Heart right ventricle (tissue), 16 donors: ENCODE measurements around the gene SEC31B. TPM values are rescaled to one million over a fixed set of nuclear protein-coding genes. Genes with fewer than 3 reads are reported as not detected.

Experiments used
- ATAC-seq, 8 donors: fragments of 200-7000 bp; cut with Tn5 transposase; one replicate each; pipeline ENCODE4 v1.9.1; 2020; ENCODE audit warnings: mild to moderate bottlenecking in 8 of 8, moderate library complexity in 8 of 8, moderate number of reproducible peaks in 1 of 8
- DNase-seq, 2 donors: peaks; one replicate each; pipeline ENCODE4 v3.0.0-alpha.2; 2020
- H3K27ac ChIP-seq, 10 donors: fragments of 200-600 bp; sonication (generic) in 2 of 10; one replicate each; pipeline versions ENCODE4 v1.5.0 to v1.8.0; 2020 to 2022; ENCODE audit warnings: mild to moderate bottlenecking in 3 of 10
- H3K27me3 ChIP-seq, 7 donors: fragments of 200-600 bp; one replicate each; pipeline ENCODE4 v1.8.0; 2021 to 2022; ENCODE audit warnings: mild to moderate bottlenecking in 2 of 7
- H3K36me3 ChIP-seq, 9 donors: fragments of 200-600 bp; sonication (generic) in 1 of 9; one replicate each; pipeline versions ENCODE4 v1.5.0 to v1.8.0; 2020 to 2022; ENCODE audit warnings: mild to moderate bottlenecking in 2 of 9
- H3K4me1 ChIP-seq, 9 donors: fragments of 200-600 bp; sonication (generic) in 1 of 9; one replicate each; pipeline versions ENCODE4 v1.5.0 to v1.8.0; 2020 to 2022; ENCODE audit warnings: mild to moderate bottlenecking in 4 of 9
- H3K4me3 ChIP-seq, 10 donors: fragments of 200-600 bp; sonication (generic) in 2 of 10; one replicate each; pipeline versions ENCODE4 v1.5.0 to v1.8.0; 2020 to 2022; ENCODE audit warnings: mild to moderate bottlenecking in 7 of 10, moderate library complexity in 2 of 10
- H3K9me3 ChIP-seq, 11 donors: fragments of 200-600 bp in 10 of 11; sonication (generic) in 2 of 11; one replicate each; pipeline versions ENCODE4 v1.5.0 to v1.8.0; 2013 to 2022; ENCODE audit warnings: mild to moderate bottlenecking in 2 of 11, control low read depth in 1 of 11, moderate library complexity in 1 of 11
- CTCF ChIP-seq, 9 donors: fragments of 200-600 bp; sonication (generic) in 2 of 9; IDR thresholded peaks; one replicate each; pipeline versions ENCODE4 v1.5.0 to v1.8.0; 2021 to 2022; ENCODE audit warnings: antibody characterized with exemption in 9 of 9, mild to moderate bottlenecking in 5 of 9, moderate library complexity in 1 of 9
- WGBS, 2 donors: extraction: QIAGEN DNeasy Blood & Tissue Kit; methylation state at CpG; one replicate each; pipeline ENCODE4 v1.1.7; 2013; ENCODE audit warnings: inconsistent platforms in 1 of 2; 5-methylcytosine and 5-hydroxymethylcytosine counted together
- intact Hi-C, 10 donors: fragments of 100-400 bp; cut with DNase I; formaldehyde crosslinking; loops; one replicate each; pipeline versions ENCODE4 v1.11.1 to v1.14.2; 2022
- polyA plus RNA-seq, 2 donors: library from polyadenylated mRNA; stranded (reverse); fragments of 200-250 nt; gene quantifications; one replicate each; pipeline ENCODE4 v1.2.3, GENCODE V29; 2013
- total RNA-seq, 10 donors: library from RNA; stranded (reverse); fragmentation: NEBNext Ultra II Directional in 3 of 10; extraction: Animal tissue kit (Norgen Biotek cat#: 25700) in 3 of 10; gene quantifications; one replicate each; pipeline versions ENCODE4 v1.2.1 to v1.2.4, GENCODE V29; 2021 to 2023
- donor health status: Arrhythmogenic right ventricular cardiomyopathy.
- donor health status: ischemic (EF 13 %, LVEDD 7.1; RV severe dilation, severe dysfunction).
- donor health status: healthy with polysubstance abuse.
- donor health status: DM: no; HTN: yes; CAD: no.
- donor health status: DM: no; HTN: no; CAD: no.
- donor health status: ischemic (EF 25% LVEDD 6.9; RV normal size, moderate dysfunction).
- donor health status: ischemic (EF 25% LVEDD 5.7; RV mildly dilated, moderate dysfunction).
- donor health status: healthy.
- donor health status: DM: yes; HTN: yes; CAD: no.
- donor health status: Ischemic cardiomyopathy.
- donor health status: ischemic (EF 35%, LVEDD 5.7; RV mildly dilated, moderate dysfunction).
- donor health status: nonischemic (EF 11% LVEDD 7.7; RV severe dilation, severe dysfunction).
- donor health status: DM: yes; HTN: yes; CAD: no.
- donor health status: PGD.
- donor health status: ischemic (EF 29% LVEDD 5.4; RV normal size, mild dysfunction).
- donor health status: nonischemic (EF 23%, LVEDD 6.1; RV moderate dilation, normal function).

Gene SEC31B
- total and polyA plus RNA-seq, 12 donors = 2.7 to 28.2 (median 8.3) TPM

GRCh38 chr10:100479037-100479436, 40.6 kb downstream of the SEC31B start:
- Histone ChIP-seq H3K9me3 (no peaks in the 10 kb centered on the region), H3K27me3 (peaks cover 3 to 59% (median 37%) of the 10 kb centered on the region in 7 donors), H3K27ac (no peak overlapping the region), H3K36me3 (no peaks in the 10 kb centered on the region), H3K4me3 (no peak overlapping the region), H3K4me1 (peaks cover 0 to 20% (median 14%) of the 10 kb centered on the region in 9 donors)
- ATAC-seq = no peak
- no peak for TF ChIP-seq CTCF (IDR thresholded peaks at IDR 0.05)
- no peak for DNase-seq
- WGBS, 2 donors = 53 to 63% methylated on average over 4 of the region's 4 CpGs
- intact Hi-C loops = no loop called here

DNA sequence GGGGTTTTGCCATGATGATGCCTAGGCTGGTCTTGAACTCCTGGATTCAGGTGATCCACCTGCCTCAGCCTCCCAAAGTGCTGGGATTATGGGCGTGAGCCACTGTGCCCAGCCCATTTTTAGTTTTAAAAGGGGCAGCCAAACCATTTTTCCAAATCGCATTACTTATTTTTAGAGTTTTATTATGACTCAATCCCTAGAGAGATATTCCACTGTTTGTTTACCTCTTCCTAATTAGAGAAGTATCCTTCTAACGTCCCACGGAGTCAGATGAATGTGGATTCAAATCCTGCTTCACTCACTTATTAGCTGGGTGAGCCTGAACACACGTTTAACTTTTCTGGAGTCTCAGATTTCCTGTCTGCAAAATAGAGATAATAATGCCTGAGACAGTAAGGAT, 41.7 kb downstream of the SEC31B start:
- peaks cover 3 to 59% (median 34%) of the 10 kb centered on the region in 7 donors for H3K27me3 ChIP-seq
- intact Hi-C loops = no loop called here
- WGBS, 2 donors = 39 to 47% methylated on average over 5 of the region's 5 CpGs
- H3K4me3 ChIP-seq = no peak overlapping the region
- H3K27ac ChIP-seq = no peak overlapping the region
- H3K36me3 ChIP-seq = no peaks in the 10 kb centered on the region
- peaks cover 0 to 17% (median 13%) of the 10 kb centered on the region in 9 donors for H3K4me1 ChIP-seq
- TF ChIP-seq CTCF (IDR thresholded peaks at IDR 0.05) = no peak
- ATAC-seq (no peak), DNase-seq (no peak)
- H3K9me3 ChIP-seq = no peaks in the 10 kb centered on the region

DNA sequence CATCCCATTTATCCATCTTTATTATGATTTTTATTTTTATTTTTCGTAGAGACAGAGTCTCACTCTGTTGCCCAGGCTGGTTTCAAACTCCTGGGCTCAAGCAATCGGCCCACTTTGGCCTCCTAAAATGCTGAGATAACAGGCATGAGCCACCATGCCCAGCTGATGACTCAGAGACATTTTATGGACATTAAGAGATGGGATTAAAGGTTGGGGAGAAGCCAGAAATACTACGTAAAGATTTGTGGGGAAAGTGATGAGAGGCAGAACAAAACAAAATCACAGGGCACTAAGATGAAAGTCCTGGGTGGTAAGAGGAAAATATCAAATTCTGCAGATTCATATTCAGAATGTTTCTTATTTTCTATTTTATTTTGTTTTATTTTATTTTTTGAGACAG, 49.3 kb downstream of the SEC31B start:
- TF ChIP-seq CTCF (IDR thresholded peaks at IDR 0.05) = no peak
- intact Hi-C loops = no loop called here
- ATAC-seq (no peak), DNase-seq (no peak)
- Histone ChIP-seq H3K36me3 (no peaks in the 10 kb centered on the region), H3K27me3 (peaks cover 0 to 43% (median 20%) of the 10 kb centered on the region in 7 donors), H3K4me1 (no peaks in the 10 kb centered on the region), H3K4me3 (no peak overlapping the region), H3K9me3 (no peaks in the 10 kb centered on the region), H3K27ac (no peak overlapping the region)
- 82 to 83% methylated on average over 3 of the region's 3 CpGs for WGBS, 2 donors

DNA sequence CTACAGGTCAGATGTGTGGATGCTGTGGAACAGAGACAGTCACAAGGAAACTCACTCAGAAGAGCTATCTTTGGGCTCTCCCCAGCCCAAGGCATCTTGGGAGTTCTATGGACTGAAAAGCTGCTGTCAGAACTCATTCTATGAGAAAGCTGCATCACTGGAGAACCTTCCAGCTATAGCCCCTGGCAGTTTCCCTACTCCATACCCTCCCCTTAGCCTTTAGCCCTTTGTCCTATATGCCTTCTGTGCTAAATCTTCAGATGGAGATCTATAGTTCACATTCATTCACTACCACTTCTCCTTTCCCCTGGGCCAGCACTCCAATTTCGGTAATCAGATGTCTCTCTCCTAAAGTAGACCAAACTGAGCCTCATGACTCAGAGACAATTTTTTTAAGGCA, 49.9 kb downstream of the SEC31B start:
- Histone ChIP-seq H3K9me3 (no peaks in the 10 kb centered on the region), H3K4me3 (no peak overlapping the region), H3K36me3 (no peaks in the 10 kb centered on the region), H3K27ac (no peak overlapping the region), H3K4me1 (no peaks in the 10 kb centered on the region), H3K27me3 (peaks cover 0 to 43% (median 20%) of the 10 kb centered on the region in 7 donors)
- DNase-seq (no peak), ATAC-seq (no peak)
- intact Hi-C loops = no loop called here
- TF ChIP-seq CTCF (IDR thresholded peaks at IDR 0.05) = no peak
- 73 to 83% methylated on average over 1 of the region's 1 CpG for WGBS, 2 donors
